Measurements from ENCODE around the gene SHISA7. TPM values are rescaled to one million over a fixed set of nuclear protein-coding genes. Genes with fewer than 3 reads are reported as not detected.
"Not testable (repeated sequence)": the region's sequence is repeated elsewhere in the genome, so short reads cannot be mapped to it uniquely, and the experiment has no call there.

The SHISA7 gene
- total and polyA plus RNA-seq, 2 donors (not counting 1 experiment from before 2014, with no cell fraction given), result not detected

GRCh38 chr19:55426042-55426441, 17.1 kb downstream of the SHISA7 start:
- Histone ChIP-seq H4K20me1 (ENCODE audit: control insufficient read depth, extremely low read depth, insufficient read depth, low read length) (no peaks in the 10 kb centered on the region), H2AFZ (ENCODE audit: low read length) (no peak overlapping the region), H3K4me3 (replicated peaks in 1 of 4; ENCODE audit: control extremely low read depth in 1 of 4, insufficient read depth in 1 of 4, low read depth in 3 of 4, low read length in 4 of 4) (no peak overlapping the region), H3K4me1 (ENCODE audit: control insufficient read depth, extremely low read depth, insufficient read depth, low read length) (no peaks in the 10 kb centered on the region), H3K79me2 (ENCODE audit: control insufficient read depth, insufficient read depth, low read length) (no peaks in the 10 kb centered on the region), H3K9me3 (ENCODE audit: control insufficient read depth, insufficient read depth, low read depth, low read length) (no peaks in the 10 kb centered on the region), H3K27ac (ENCODE audit: insufficient read depth, low read length) (no peak overlapping the region), H3K9ac (ENCODE audit: insufficient read depth, low read length) (no peak overlapping the region), H3K4me2 (ENCODE audit: extremely low read depth, insufficient read depth, low read length) (no peak overlapping the region), H3K27me3 (ENCODE audit: control insufficient read depth, insufficient read depth, low read length) (peaks cover 4% of the 10 kb centered on the region), H3K36me3 (ENCODE audit: control insufficient read depth, insufficient read depth, low read length) (no peaks in the 10 kb centered on the region)
- DNase-seq (ENCODE audit: low read depth in 2 of 2), result no peak
- TF ChIP-seq CTCF (conservative IDR thresholded peaks at IDR 0.05 in 1 of 2, IDR thresholded peaks at IDR 0.05 in 1 of 2; ENCODE audit: low read depth in 1 of 2, low read length in 2 of 2), result no peak
- TF ChIP-seq EZH2 (IDR thresholded peaks at IDR 0.05; ENCODE audit: low read length, missing control alignments), result no peak

GRCh38 chr19:55424518-55424917, 18.6 kb downstream of the SHISA7 start:
- H3K27ac ChIP-seq (ENCODE audit: insufficient read depth, low read length), result no peak overlapping the region
- H3K27me3 ChIP-seq (ENCODE audit: control insufficient read depth, insufficient read depth, low read length), result peaks cover 4% of the 10 kb centered on the region
- H4K20me1 ChIP-seq (ENCODE audit: control insufficient read depth, extremely low read depth, insufficient read depth, low read length), result no peaks in the 10 kb centered on the region
- TF ChIP-seq CTCF (conservative IDR thresholded peaks at IDR 0.05 in 1 of 2, IDR thresholded peaks at IDR 0.05 in 1 of 2; ENCODE audit: low read depth in 1 of 2, low read length in 2 of 2) (no peak), EZH2 (IDR thresholded peaks at IDR 0.05; ENCODE audit: low read length, missing control alignments) (no peak)
- H3K36me3 ChIP-seq (ENCODE audit: control insufficient read depth, insufficient read depth, low read length), result no peaks in the 10 kb centered on the region
- H3K4me2 ChIP-seq (ENCODE audit: extremely low read depth, insufficient read depth, low read length), result no peak overlapping the region
- H3K4me3 ChIP-seq (replicated peaks in 1 of 4; ENCODE audit: control extremely low read depth in 1 of 4, insufficient read depth in 1 of 4, low read depth in 3 of 4, low read length in 4 of 4), result no peak overlapping the region
- H3K4me1 ChIP-seq (ENCODE audit: control insufficient read depth, extremely low read depth, insufficient read depth, low read length), result no peaks in the 10 kb centered on the region
- no peaks in the 10 kb centered on the region for H3K9me3 ChIP-seq (ENCODE audit: control insufficient read depth, insufficient read depth, low read depth, low read length)
- no peak overlapping the region for H2AFZ ChIP-seq (ENCODE audit: low read length)
- H3K79me2 ChIP-seq (ENCODE audit: control insufficient read depth, insufficient read depth, low read length), result no peaks in the 10 kb centered on the region
- no peak for DNase-seq (ENCODE audit: low read depth in 2 of 2)
- no peak overlapping the region for H3K9ac ChIP-seq (ENCODE audit: insufficient read depth, low read length)

- H3K4me3 ChIP-seq (replicated peaks in 1 of 4; ENCODE audit: control extremely low read depth in 1 of 4, insufficient read depth in 1 of 4, low read depth in 3 of 4, low read length in 4 of 4), result no peak overlapping the region
- no peaks in the 10 kb centered on the region for H3K9me3 ChIP-seq (ENCODE audit: control insufficient read depth, insufficient read depth, low read depth, low read length)
- no peak overlapping the region for H2AFZ ChIP-seq (ENCODE audit: low read length)
- no peaks in the 10 kb centered on the region for H3K79me2 ChIP-seq (ENCODE audit: control insufficient read depth, insufficient read depth, low read length)
- TF ChIP-seq CTCF (conservative IDR thresholded peaks at IDR 0.05 in 1 of 2, IDR thresholded peaks at IDR 0.05 in 1 of 2; ENCODE audit: low read depth in 1 of 2, low read length in 2 of 2) (no peak), EZH2 (IDR thresholded peaks at IDR 0.05; ENCODE audit: low read length, missing control alignments) (no peak)
- no peak overlapping the region for H3K27ac ChIP-seq (ENCODE audit: insufficient read depth, low read length)
- H3K4me1 ChIP-seq (ENCODE audit: control insufficient read depth, extremely low read depth, insufficient read depth, low read length), result no peaks in the 10 kb centered on the region
- DNase-seq (ENCODE audit: low read depth in 2 of 2), result no peak
- peaks cover 4% of the 10 kb centered on the region for H3K27me3 ChIP-seq (ENCODE audit: control insufficient read depth, insufficient read depth, low read length)
- H3K9ac ChIP-seq (ENCODE audit: insufficient read depth, low read length), result no peak overlapping the region
- no peaks in the 10 kb centered on the region for H3K36me3 ChIP-seq (ENCODE audit: control insufficient read depth, insufficient read depth, low read length)
- no peak overlapping the region for H3K4me2 ChIP-seq (ENCODE audit: extremely low read depth, insufficient read depth, low read length)
- no peaks in the 10 kb centered on the region for H4K20me1 ChIP-seq (ENCODE audit: control insufficient read depth, extremely low read depth, insufficient read depth, low read length)
Observed at GRCh38 chr19:55423225-55424005, 19.7 kb downstream of the SHISA7 start.

- H3K4me3 ChIP-seq (replicated peaks in 1 of 4; ENCODE audit: control extremely low read depth in 1 of 4, insufficient read depth in 1 of 4, low read depth in 3 of 4, low read length in 4 of 4); H3K9ac ChIP-seq (ENCODE audit: insufficient read depth, low read length); H3K9me3 ChIP-seq (ENCODE audit: control insufficient read depth, insufficient read depth, low read depth, low read length); H3K4me1 ChIP-seq (ENCODE audit: control insufficient read depth, extremely low read depth, insufficient read depth, low read length); DNase-seq (ENCODE audit: low read depth in 2 of 2); H3K79me2 ChIP-seq (ENCODE audit: control insufficient read depth, insufficient read depth, low read length); H3K36me3 ChIP-seq (ENCODE audit: control insufficient read depth, insufficient read depth, low read length); H2AFZ ChIP-seq (ENCODE audit: low read length); H3K27me3 ChIP-seq (ENCODE audit: control insufficient read depth, insufficient read depth, low read length); H4K20me1 ChIP-seq (ENCODE audit: control insufficient read depth, extremely low read depth, insufficient read depth, low read length); H3K27ac ChIP-seq (ENCODE audit: insufficient read depth, low read length); H3K4me2 ChIP-seq (ENCODE audit: extremely low read depth, insufficient read depth, low read length): not testable (repeated sequence)
Observed at GRCh38 chr19:55421281-55421680, 21.8 kb downstream of the SHISA7 start.

All from fibroblast of lung (primary cell).